ENCODE results near the gene SYPL2.
A peak's percentile ranks its signal among the peaks of the same experiment; 100 is the strongest.
"Not testable (repeated sequence)": the region's sequence is repeated elsewhere in the genome, so short reads cannot be mapped to it uniquely, and the experiment has no call there.

The SYPL2 gene

GRCh38 chr1:109472779-109473178 is 6.4 kb downstream of the SYPL2 start:
- no peak for DNase-seq

DNA sequence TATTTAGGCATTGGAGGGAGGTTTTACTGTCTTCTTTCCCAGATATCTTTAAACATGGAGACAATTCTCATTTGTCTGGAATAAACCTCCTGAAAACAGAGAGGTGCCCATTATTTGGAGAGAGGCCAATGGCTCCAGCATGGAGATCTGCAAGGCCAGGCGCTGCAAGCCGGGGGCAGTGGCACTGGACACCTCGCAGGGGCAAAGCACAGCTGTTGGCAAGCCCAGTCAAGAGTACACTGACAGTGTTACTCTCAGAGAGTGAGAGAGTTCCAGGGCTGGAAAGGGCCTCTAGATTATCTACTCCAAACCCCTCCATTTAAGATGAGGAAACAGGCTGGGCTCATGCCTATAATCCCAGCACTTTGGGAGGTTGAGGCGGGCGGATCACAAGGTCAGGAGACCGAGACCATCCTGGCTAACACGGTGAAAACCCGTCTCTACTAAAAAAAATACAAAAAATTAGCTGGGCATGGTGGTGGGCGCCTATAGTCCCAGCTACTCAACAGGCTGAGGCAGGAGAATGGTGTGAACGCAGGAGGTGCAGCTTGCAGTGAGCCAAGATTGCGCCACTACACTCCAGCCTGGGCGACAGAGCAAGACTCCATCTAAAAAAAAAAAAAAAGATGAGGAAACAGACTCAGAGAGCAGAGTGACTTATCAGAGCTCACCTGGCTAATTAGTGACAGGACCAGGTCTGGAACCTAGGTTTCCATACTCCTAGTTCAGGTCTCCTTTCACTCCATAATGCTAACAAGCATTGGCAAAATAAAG is 7.1 kb downstream of the SYPL2 start:
- DNase-seq: not testable (repeated sequence)

GRCh38 chr1:109474697-109475096 is 8.4 kb downstream of the SYPL2 start:
- no peak for DNase-seq

GRCh38 chr1:109475261-109475660 is 8.9 kb downstream of the SYPL2 start:
- DNase-seq: no peak

GRCh38 chr1:109476825-109477224 is 10.5 kb downstream of the SYPL2 start:
- no peak for DNase-seq

DNA sequence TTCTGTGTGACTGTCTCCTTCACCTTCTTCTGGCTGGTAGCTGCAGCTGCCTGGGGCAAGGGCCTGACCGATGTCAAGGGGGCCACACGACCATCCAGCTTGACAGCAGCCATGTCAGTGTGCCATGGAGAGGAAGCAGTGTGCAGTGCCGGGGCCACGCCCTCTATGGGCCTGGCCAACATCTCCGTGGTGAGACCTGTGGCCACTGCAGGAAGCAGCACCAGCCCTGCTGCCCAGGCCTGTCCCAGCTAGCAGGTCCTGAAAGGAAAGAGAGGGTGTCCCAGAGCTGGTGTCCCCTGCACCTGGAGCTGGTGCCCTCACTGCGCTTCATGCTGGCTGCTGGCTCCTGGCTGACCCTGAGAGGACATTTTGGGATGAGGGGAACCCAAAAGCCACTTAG is 11.5 kb downstream of the SYPL2 start:
- no peak for DNase-seq

GRCh38 chr1:109478806-109479205 is 12.5 kb downstream of the SYPL2 start:
- peak; percentile 28 to 40 for DNase-seq

DNA sequence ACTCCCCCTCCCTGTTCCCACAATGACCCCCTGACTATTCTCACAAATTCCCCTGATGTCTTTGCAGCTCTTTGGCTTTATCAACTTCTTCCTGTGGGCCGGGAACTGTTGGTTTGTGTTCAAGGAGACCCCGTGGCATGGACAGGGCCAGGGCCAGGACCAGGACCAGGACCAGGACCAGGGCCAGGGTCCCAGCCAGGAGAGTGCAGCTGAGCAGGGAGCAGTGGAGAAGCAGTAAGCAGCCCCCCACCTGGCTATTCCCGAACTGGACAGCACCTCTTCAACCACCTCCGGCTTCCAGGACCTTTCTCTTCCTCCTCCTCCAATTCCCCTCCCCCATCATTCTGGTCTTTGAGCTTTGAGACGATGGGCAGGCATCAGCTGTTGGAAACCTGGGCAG is 13.0 kb downstream of the SYPL2 start:
- DNase-seq: no peak

GRCh38 chr1:109479901-109480300 is 13.6 kb downstream of the SYPL2 start:
- DNase-seq: no peak

DNA sequence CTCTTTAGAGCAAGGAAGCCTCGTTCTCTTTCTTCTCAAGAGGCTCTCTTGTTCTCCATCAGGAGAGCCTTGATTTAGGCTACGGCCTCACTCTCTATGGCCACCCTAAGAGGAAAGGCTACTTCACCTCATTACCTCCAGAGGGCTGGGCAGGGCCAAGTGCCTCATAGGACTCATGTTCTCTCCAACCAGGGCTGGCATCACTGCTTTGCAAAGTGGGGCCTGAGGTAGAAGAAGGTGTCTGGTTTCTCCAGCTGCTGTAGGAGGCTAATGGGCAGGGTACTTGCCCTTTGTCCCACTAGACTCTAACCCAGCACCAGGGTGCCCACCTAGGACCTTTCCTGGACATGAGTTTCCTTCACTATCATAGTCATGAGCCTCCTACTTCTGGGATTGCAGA is 15.3 kb downstream of the SYPL2 start:
- no peak for DNase-seq

- no peak for DNase-seq
These were observed 15.9 kb downstream of the SYPL2 start for GRCh38 chr1:109482242-109482641.

- peak; percentile 43 to 51 for DNase-seq
These were observed 16.7 kb downstream of the SYPL2 start for GRCh38 chr1:109482791-109483671.

DNA sequence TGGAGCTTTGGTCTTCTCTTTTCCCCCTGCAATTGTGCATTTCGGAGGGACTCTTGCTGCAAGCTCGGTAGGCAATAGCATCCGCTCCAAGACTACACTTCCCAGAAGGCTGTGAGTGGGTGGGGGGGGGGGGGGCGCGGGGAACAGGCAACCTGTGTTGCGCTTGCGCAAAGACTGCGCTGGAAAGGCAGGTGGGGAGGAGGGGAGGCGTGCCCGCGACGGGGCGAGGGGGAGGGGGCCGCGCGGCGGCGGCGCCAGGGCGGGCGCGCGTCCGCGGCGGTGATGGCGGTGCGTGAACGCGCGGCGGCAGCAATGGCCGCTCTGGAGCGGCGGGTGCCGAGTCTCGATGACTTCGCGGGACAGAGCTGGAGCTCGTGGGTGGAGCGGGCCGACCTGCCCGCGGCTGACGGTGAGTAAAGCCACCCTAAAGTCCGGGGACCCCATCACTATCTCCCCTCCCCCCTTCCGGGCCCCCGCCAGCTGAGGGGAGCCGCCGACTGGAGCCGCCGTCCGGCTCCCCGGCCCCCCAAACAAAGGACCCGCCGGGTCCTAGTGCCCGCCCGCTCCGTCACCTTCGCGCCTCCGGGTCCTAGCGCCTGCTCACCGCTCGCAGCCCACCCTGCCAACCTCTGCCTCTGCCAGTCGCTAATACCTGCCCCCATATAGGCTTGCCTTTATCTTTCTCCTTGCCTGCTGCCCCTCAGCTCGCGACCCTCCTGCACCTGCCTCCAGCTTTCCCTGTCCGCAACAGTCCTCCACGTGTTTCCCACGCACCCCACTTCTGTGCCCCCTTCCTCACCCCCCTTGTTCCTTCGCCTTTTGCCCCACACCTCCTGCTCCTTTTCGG is 17.5 kb downstream of the SYPL2 start, which contains the start of gene ATXN7L2:
TSS of gene ATXN7L2 (plus strand) at position 234 of the 847 bp plus-strand sequence. CDS start at position 283, 49 bp downstream.
- peak; percentile 96 to 97 for DNase-seq

DNA sequence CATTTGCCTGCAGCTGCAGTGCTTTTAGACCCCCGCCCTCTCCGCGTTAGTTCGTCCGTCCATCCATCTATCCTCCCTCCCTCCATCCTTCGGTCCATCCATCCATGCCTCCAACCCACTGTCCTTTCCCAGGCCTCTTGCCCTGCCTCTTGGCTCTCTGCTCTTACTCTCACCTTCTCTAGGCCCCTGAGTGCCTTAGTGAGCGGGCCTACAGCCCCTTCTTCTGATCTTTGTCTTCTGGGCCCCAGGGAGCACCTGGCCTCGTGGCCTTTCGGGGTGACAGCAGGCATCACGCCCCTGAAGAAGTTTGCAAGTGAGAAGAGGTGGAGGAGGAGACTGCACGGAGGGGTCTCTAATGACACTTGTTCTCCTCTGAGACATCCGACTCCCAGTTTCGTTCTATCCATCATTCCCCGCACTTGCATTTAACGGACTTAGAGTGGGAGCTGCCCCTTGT is 18.2 kb downstream of the SYPL2 start:
- no peak for DNase-seq

GRCh38 chr1:109485001-109485400 is 18.7 kb downstream of the SYPL2 start:
- no peak for DNase-seq

- no peak for DNase-seq
These were observed 20.9 kb downstream of the SYPL2 start for GRCh38 chr1:109487261-109487660.

- DNase-seq: no peak
These were observed 21.9 kb downstream of the SYPL2 start for GRCh38 chr1:109488201-109488600.

GRCh38 chr1:109488696-109489095 is 22.4 kb downstream of the SYPL2 start:
- no peak for DNase-seq

DNA sequence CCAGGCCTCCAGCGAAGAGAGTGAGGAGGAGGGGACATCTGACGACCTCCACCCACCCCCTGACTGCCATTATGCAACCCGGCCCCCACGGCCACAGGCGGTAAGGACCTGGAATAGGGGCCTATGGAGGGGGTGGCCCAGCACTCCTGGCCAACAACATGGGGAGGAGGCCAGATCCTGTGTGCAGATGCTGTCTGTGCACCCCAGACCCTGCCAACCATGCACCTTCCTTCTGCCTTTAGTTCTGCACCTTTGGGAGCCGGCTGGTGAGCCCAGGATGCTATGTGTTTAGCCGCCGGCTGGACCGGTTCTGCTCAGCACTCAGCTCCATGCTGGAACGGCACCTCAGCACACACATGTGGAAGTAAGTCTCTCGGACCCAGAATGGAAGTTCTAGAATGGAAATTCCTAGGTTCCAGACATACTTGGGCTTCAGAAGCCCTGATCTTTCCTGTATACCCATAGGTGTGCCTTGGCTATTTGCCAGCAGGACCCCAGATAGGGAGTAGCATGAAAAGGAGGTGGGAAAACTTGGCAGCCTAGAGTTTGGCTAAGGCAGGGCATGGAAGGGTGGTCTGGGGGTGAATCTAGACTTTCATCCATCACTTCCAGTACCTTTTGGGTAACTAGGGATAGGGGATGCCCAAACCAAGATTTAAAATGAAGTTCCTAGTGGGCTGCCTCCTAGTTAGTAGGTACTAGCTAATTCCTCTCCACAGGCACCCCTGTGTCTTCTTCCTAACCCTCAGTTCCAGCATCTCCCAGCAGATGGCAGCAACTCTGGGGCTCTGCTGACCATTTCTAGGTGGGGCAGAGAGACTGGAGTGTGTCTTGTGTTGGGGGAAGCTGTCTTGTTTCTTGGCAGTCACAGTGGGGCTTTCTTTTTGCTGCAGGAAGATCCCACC is 23.9 kb downstream of the SYPL2 start:
- peak; percentile 71 to 82 for DNase-seq

GRCh38 chr1:109490934-109491302 is 24.6 kb downstream of the SYPL2 start:
- no peak for DNase-seq

GRCh38 chr1:109491372-109491771 is 25.0 kb downstream of the SYPL2 start:
- no peak for DNase-seq

DNA sequence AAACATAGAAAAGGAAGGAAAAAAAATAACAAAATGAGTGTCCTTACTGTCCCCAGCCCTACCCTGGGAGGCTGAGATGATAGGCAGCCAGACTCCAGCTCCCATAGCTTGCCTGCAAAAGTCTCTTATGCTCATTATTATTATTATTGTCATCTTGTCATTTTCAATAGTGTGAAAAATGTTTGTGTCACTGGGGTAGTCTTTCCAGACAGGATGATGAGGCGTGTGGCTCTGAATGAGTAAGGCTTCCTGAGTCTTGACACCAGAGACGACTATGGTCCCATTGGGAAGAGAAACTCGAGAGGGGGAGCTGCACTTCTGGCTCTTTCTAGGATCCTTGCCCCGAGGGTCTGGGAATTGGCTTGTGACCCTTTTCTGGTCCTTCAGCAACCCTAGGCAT is 26.4 kb downstream of the SYPL2 start:
- DNase-seq: no peak

All from CD4-positive, alpha-beta T cell treated with Interleukin-1 beta for 1 hour (primary cell).